Measurements from ENCODE around the gene SHISA2. TPM values are rescaled to one million over a fixed set of nuclear protein-coding genes. Genes with fewer than 3 reads are reported as not detected.

SHISA2 gene
- total RNA-seq, 1 experiment from 2014 or later: 1.2 TPM

GRCh38 chr13:26030331-26030730, 21.5 kb downstream of the SHISA2 start:
- no peaks in the 10 kb centered on the region for H3K27me3 ChIP-seq (ENCODE audit: control insufficient read depth, insufficient read depth, low read length)
- DNase-seq (ENCODE audit: low read depth, low spot score): no peak
- in situ Hi-C loops (cut with HindIII; ENCODE audit: low pct_unique_long_range_greater_than_20kb, low sequenced_read_pairs): no loop called here
- no peaks in the 10 kb centered on the region for H3K4me1 ChIP-seq (ENCODE audit: control insufficient read depth, insufficient read depth, low read length)
- no peak for TF ChIP-seq REST (IDR thresholded peaks at IDR 0.05; ENCODE audit: insufficient read depth in 1 of 2, low read depth in 2 of 2, low read length in 1 of 2)
- no peak for TF ChIP-seq TCF7L2 (IDR thresholded peaks at IDR 0.05; ENCODE audit: low read depth, low read length)
- TF ChIP-seq SIN3A (IDR thresholded peaks at IDR 0.05; ENCODE audit: borderline replicate concordance, insufficient read depth, low read depth, low read length): no peak
- ChIA-PET POLR2A (no interaction called here), CTCF (no interaction called here)
- no TSS peak for BruUV-seq (replicated peaks)
- no peaks in the 10 kb centered on the region for H3K9me3 ChIP-seq (ENCODE audit: control insufficient read depth, insufficient read depth, low read depth, low read length)
- no peaks in the 10 kb centered on the region for H3K36me3 ChIP-seq (ENCODE audit: control insufficient read depth, insufficient read depth, low read length)
- no peak overlapping the region for H3K27ac ChIP-seq (ENCODE audit: low read length)
- ATAC-seq: no peak
- no peak overlapping the region for H3K4me3 ChIP-seq (ENCODE audit: low read depth in 2 of 2, low read length in 2 of 2)
- intact Hi-C loops (cut with micrococcal nuclease; ENCODE audit: unreplicated experiment): no loop called here

- Histone ChIP-seq H3K4me3 (ENCODE audit: low read depth in 2 of 2, low read length in 2 of 2) (no peak overlapping the region), H3K4me1 (ENCODE audit: control insufficient read depth, insufficient read depth, low read length) (no peaks in the 10 kb centered on the region), H3K9me3 (ENCODE audit: control insufficient read depth, insufficient read depth, low read depth, low read length) (no peaks in the 10 kb centered on the region), H3K27me3 (ENCODE audit: control insufficient read depth, insufficient read depth, low read length) (no peaks in the 10 kb centered on the region), H3K36me3 (ENCODE audit: control insufficient read depth, insufficient read depth, low read length) (no peaks in the 10 kb centered on the region), H3K27ac (ENCODE audit: low read length) (no peak overlapping the region)
- DNase-seq (ENCODE audit: low read depth, low spot score) (no peak), ATAC-seq (no peak)
- POLR2A ChIA-PET: no interaction called here
- in situ Hi-C loops (cut with HindIII; ENCODE audit: low pct_unique_long_range_greater_than_20kb, low sequenced_read_pairs): no loop called here
- CTCF ChIA-PET: no interaction called here
- no TSS peak for BruUV-seq (replicated peaks)
- TF ChIP-seq SIN3A (IDR thresholded peaks at IDR 0.05; ENCODE audit: borderline replicate concordance, insufficient read depth, low read depth, low read length): no peak
- TF ChIP-seq REST (IDR thresholded peaks at IDR 0.05; ENCODE audit: insufficient read depth in 1 of 2, low read depth in 2 of 2, low read length in 1 of 2): no peak
- no peak for TF ChIP-seq TCF7L2 (IDR thresholded peaks at IDR 0.05; ENCODE audit: low read depth, low read length)
- TF ChIP-seq POLR2AphosphoS5 (IDR thresholded peaks at IDR 0.05; ENCODE audit: low read depth, low read length): no peak
- TF ChIP-seq, protein P1, sequence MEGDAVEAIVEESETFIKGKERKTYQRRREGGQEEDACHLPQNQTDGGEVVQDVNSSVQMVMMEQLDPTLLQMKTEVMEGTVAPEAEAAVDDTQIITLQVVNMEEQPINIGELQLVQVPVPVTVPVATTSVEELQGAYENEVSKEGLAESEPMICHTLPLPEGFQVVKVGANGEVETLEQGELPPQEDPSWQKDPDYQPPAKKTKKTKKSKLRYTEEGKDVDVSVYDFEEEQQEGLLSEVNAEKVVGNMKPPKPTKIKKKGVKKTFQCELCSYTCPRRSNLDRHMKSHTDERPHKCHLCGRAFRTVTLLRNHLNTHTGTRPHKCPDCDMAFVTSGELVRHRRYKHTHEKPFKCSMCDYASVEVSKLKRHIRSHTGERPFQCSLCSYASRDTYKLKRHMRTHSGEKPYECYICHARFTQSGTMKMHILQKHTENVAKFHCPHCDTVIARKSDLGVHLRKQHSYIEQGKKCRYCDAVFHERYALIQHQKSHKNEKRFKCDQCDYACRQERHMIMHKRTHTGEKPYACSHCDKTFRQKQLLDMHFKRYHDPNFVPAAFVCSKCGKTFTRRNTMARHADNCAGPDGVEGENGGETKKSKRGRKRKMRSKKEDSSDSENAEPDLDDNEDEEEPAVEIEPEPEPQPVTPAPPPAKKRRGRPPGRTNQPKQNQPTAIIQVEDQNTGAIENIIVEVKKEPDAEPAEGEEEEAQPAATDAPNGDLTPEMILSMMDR (IDR thresholded peaks at IDR 0.05): no peak
- intact Hi-C loops (cut with micrococcal nuclease; ENCODE audit: unreplicated experiment): no loop called here
These were observed 22.2 kb downstream of the SHISA2 start for GRCh38 chr13:26029581-26030136.
